Colonic mucosa (tissue), 4 donors: ENCODE data around the gene CHPT1. TPM values are rescaled to one million over a fixed set of nuclear protein-coding genes. Genes with fewer than 3 reads are reported as not detected.
"Not testable (repeated sequence)": the region's sequence is repeated elsewhere in the genome, so short reads cannot be mapped to it uniquely, and the experiment has no call there.

Experiments
- DNase-seq: peaks from one replicate; pipeline ENCODE4 v3.0.0-alpha.2; 2020
- H3K27ac ChIP-seq: fragments of 200-600 bp; one replicate; pipeline ENCODE4 v1.8.0; 2021
- H3K27me3 ChIP-seq: fragments of 200-600 bp; one replicate; pipeline ENCODE4 v1.8.0; 2021
- H3K36me3 ChIP-seq: fragments of 200-600 bp; one replicate; pipeline ENCODE4 v1.8.0; 2021
- H3K4me1 ChIP-seq: fragments of 200-600 bp; one replicate; pipeline ENCODE4 v1.8.0; 2021; ENCODE audit warnings: mild to moderate bottlenecking
- H3K4me3 ChIP-seq: fragments of 200-600 bp; one replicate; pipeline ENCODE4 v1.8.0; 2021
- H3K9ac ChIP-seq, 2 donors: one replicate each; pipeline ENCODE4 v1.7.0; 2013; ENCODE audit warnings: control low read depth in 2 of 2, low read depth in 2 of 2, low read length in 2 of 2
- H3K9me3 ChIP-seq: fragments of 200-600 bp; one replicate; pipeline ENCODE4 v1.8.0; 2021
- intact Hi-C: fragments of 100-400 bp; cut with DNase I; formaldehyde crosslinking; loops from one replicate; pipeline ENCODE4 v1.14.1; 2022
- total RNA-seq, 2 donors: library from RNA; stranded (reverse); fragmentation: NEBNext Ultra II Directional in 1 of 2; extraction: Animal tissue kit (Norgen Biotek cat#: 25700) in 1 of 2; gene quantifications; one replicate each; pipeline ENCODE4 v1.2.1, GENCODE V29; 2021
- TF ChIP-seq, protein P1 (sequence below): fragments of 200-600 bp; IDR thresholded peaks from one replicate; pipeline ENCODE4 v1.8.0; 2022; ENCODE audit warnings: antibody characterized with exemption, mild to moderate bottlenecking
- donor health status: healthy.
- donor health status: DM: no; HTN: no; CAD: no.
- donor health status: DM: no; HTN: no; CAD: no.

Gene CHPT1
- total RNA-seq, 2 donors from 2014 or later: 88.6 to 108 TPM

DNA sequence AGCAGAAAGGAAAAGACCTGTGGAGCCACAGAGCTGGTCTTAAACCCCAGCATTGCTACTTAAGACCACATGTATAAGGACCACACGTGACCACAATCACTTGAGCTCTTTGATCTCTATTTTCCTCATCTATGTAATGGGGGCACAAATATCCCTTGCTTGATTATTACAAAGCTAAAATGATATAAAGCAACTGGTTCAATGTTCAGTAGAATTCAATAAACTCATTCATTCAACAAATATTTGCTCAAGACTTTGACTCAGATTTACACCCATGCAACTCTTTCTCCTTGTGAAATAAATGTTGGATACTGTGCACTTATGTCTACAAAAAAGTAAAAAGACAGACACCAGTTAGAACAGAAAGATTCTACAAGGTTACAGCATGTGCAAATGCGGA, 21.9 kb upstream of the CHPT1 start:
- Histone ChIP-seq H3K27ac (peak overlapping the region; percentile 8), H3K4me3 (no peak overlapping the region), H3K27me3 (no peaks in the 10 kb centered on the region), H3K9me3 (no peaks in the 10 kb centered on the region), H3K9ac (no peak overlapping the region), H3K4me1 (peaks cover 17% of the 10 kb centered on the region), H3K36me3 (no peaks in the 10 kb centered on the region)
- TF ChIP-seq, protein P1, sequence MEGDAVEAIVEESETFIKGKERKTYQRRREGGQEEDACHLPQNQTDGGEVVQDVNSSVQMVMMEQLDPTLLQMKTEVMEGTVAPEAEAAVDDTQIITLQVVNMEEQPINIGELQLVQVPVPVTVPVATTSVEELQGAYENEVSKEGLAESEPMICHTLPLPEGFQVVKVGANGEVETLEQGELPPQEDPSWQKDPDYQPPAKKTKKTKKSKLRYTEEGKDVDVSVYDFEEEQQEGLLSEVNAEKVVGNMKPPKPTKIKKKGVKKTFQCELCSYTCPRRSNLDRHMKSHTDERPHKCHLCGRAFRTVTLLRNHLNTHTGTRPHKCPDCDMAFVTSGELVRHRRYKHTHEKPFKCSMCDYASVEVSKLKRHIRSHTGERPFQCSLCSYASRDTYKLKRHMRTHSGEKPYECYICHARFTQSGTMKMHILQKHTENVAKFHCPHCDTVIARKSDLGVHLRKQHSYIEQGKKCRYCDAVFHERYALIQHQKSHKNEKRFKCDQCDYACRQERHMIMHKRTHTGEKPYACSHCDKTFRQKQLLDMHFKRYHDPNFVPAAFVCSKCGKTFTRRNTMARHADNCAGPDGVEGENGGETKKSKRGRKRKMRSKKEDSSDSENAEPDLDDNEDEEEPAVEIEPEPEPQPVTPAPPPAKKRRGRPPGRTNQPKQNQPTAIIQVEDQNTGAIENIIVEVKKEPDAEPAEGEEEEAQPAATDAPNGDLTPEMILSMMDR: no peak
- intact Hi-C loops: no loop called here
- DNase-seq: no peak

- peak overlapping the region; percentile 8 for H3K27ac ChIP-seq
- not testable (repeated sequence) for H3K9me3 ChIP-seq
These were observed 20.9 kb upstream of the CHPT1 start for GRCh38 chr12:101676497-101676896.

GRCh38 chr12:101678081-101678480, 19.4 kb upstream of the CHPT1 start:
- no peaks in the 10 kb centered on the region for H3K36me3 ChIP-seq
- DNase-seq: no peak
- intact Hi-C loops: no loop called here
- no peak overlapping the region for H3K9ac ChIP-seq
- no peaks in the 10 kb centered on the region for H3K9me3 ChIP-seq
- no peak overlapping the region for H3K27ac ChIP-seq
- H3K4me3 ChIP-seq: no peak overlapping the region
- no peaks in the 10 kb centered on the region for H3K27me3 ChIP-seq
- TF ChIP-seq, protein P1: no peak
- H3K4me1 ChIP-seq: peaks cover 3% of the 10 kb centered on the region

More at GRCh38 chr12:101676497-101676896, 20.9 kb upstream of the CHPT1 start:
- H3K9ac ChIP-seq, H3K36me3 ChIP-seq, DNase-seq, intact Hi-C loops, H3K27me3 ChIP-seq, H3K4me3 ChIP-seq: not testable (repeated sequence)
- peaks cover 16% of the 10 kb centered on the region for H3K4me1 ChIP-seq

DNA sequence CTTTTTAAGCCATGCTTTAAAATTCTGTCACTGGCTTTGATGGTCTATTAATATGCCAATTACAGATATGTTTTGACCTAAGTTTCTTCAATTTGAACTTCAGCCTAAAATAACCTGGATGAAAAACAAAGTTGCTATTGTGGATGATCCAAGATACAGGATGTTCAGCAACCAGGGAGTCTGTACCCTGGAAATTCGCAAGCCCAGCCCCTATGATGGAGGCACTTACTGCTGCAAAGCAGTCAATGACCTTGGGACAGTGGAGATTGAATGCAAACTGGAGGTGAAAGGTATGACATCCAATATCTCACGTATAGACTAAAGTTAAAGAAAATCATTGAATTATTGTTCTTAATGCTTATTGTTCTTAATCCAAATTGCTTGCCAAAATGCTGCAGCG, 17.2 kb upstream of the CHPT1 start:
- TF ChIP-seq, protein P1: no peak
- intact Hi-C loops: no loop called here
- Histone ChIP-seq H3K36me3 (no peaks in the 10 kb centered on the region), H3K27me3 (no peaks in the 10 kb centered on the region), H3K27ac (no peak overlapping the region), H3K4me3 (no peak overlapping the region), H3K4me1 (no peaks in the 10 kb centered on the region), H3K9ac (no peak overlapping the region), H3K9me3 (no peaks in the 10 kb centered on the region)
- DNase-seq: no peak

DNA sequence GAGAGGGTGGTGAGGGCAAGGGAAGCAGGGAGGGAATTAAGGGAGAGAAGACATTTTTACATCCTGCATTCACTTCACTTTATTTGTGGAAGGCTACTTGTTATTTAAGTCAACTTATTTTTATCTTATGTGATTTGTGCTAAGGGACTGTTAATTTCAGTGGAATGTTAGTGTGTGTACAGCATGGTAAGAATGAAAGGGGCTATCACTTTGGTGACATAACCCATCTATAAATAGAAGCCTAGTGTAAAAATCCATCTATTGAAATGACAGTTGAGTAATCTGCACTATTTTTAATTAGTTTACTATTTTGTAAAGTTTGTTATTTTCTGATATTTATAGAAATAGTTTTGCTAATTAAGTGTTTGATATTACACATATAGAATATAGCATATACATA, 16.8 kb upstream of the CHPT1 start:
- Histone ChIP-seq H3K9ac (no peak overlapping the region), H3K36me3 (no peaks in the 10 kb centered on the region), H3K27ac (no peak overlapping the region), H3K9me3 (no peaks in the 10 kb centered on the region), H3K27me3 (no peaks in the 10 kb centered on the region), H3K4me1 (no peaks in the 10 kb centered on the region), H3K4me3 (no peak overlapping the region)
- intact Hi-C loops: no loop called here
- TF ChIP-seq, protein P1: no peak
- DNase-seq: no peak

GRCh38 chr12:101681627-101682026, 15.8 kb upstream of the CHPT1 start:
- H3K27ac ChIP-seq, H3K36me3 ChIP-seq, H3K9me3 ChIP-seq, H3K27me3 ChIP-seq, H3K4me1 ChIP-seq, intact Hi-C loops, DNase-seq, H3K4me3 ChIP-seq, H3K9ac ChIP-seq: not testable (repeated sequence)

- DNase-seq: no peak
These were observed 12.3 kb upstream of the CHPT1 start for GRCh38 chr12:101685092-101685491.

More at GRCh38 chr12:101685092-101685491, 12.3 kb upstream of the CHPT1 start:
- no peak overlapping the region for H3K27ac ChIP-seq
- no peaks in the 10 kb centered on the region for H3K27me3 ChIP-seq
- no peaks in the 10 kb centered on the region for H3K9me3 ChIP-seq
- H3K4me1 ChIP-seq: no peaks in the 10 kb centered on the region
- intact Hi-C loops: no loop called here
- TF ChIP-seq, protein P1: no peak
- H3K36me3 ChIP-seq: no peaks in the 10 kb centered on the region
- no peak overlapping the region for H3K4me3 ChIP-seq
- no peak overlapping the region for H3K9ac ChIP-seq
